GM12878 (cell line): Measurements from ENCODE around the gene LAMC3. TPM values are rescaled to one million over a fixed set of nuclear protein-coding genes. Genes with fewer than 3 reads are reported as not detected.

ENCODE experiments used
- ATAC-seq: fragments of 200-7000 bp; cut with Tn5 transposase; 3 replicates; pipeline ENCODE4 v1.9.1; 2020; ENCODE audit warnings: mild to moderate bottlenecking, moderate library complexity
- BruUV-seq: library from RNA; stranded (reverse); fragments of 400-500 nt; replicated peaks from 2 replicates; lab custom pipeline; 2021; lab: Mats Ljungman, UMichigan
- CTCF ChIA-PET: fragments of 300-600 bp; sonication (Branson Sonifier 250); formaldehyde crosslinking; extraction: SDS; loops from one replicate; lab custom pipeline; 2021; ENCODE audit warnings: inconsistent platforms; lab: Yijun Ruan, JAX
- POLR2A ChIA-PET: fragments of 350-600 bp; formaldehyde crosslinking; extraction: SDS; loops from one replicate; lab custom pipeline; 2021; ENCODE audit warnings: inconsistent platforms; lab: Charles Lee
- RAD21 ChIA-PET: fragments of 300-600 bp; sonication (Branson Sonifier 250); formaldehyde crosslinking; loops from one replicate; lab custom pipeline; 2023; ENCODE audit warnings: antibody characterized with exemption; ENCODE audit not compliant: unreplicated experiment; lab: Charles Lee
- SMC1A ChIA-PET: fragments of 300-600 bp; sonication (Branson Sonifier 250); formaldehyde crosslinking; loops from one replicate; lab custom pipeline; 2023; ENCODE audit not compliant: unreplicated experiment, uncharacterized antibody; lab: Charles Lee
- DNase-seq: peaks from one replicate; pipeline ENCODE4 v3.0.0-alpha.2; 2011; ENCODE audit warnings: low read depth, low spot score
- FAIRE-seq: peaks from 3 replicates; lab custom pipeline; 2011; peaks lifted over from hg19 to GRCh38; lab: Jason Lieb, UNC
- H2AFZ ChIP-seq: 2 replicates; pipeline ENCODE4 v1.6.0; 2011; ENCODE audit warnings: low read depth, low read length, control low read depth; ENCODE audit not compliant: control insufficient read depth
- H3K27ac ChIP-seq: 2 replicates; pipeline ENCODE4 v1.5.1; 2011; ENCODE audit warnings: control low read depth; ENCODE audit not compliant: control insufficient read depth, insufficient read depth
- H3K27me3 ChIP-seq, 2 experiments: replicated peaks in 1 of 2; 2 replicates each; pipeline versions ENCODE4 v1.6.0 to v1.6.1; 2011; ENCODE audit warnings: low read length in 1 of 2; ENCODE audit not compliant: control insufficient read depth in 2 of 2, insufficient read depth in 2 of 2
- H3K36me3 ChIP-seq, 2 experiments: 2 replicates each; pipeline ENCODE4 v1.5.1; 2011; ENCODE audit warnings: low read length in 1 of 2; ENCODE audit not compliant: control insufficient read depth in 2 of 2, insufficient read depth in 2 of 2
- H3K4me1 ChIP-seq: 2 replicates; pipeline ENCODE4 v1.6.1; 2011; ENCODE audit warnings: mild to moderate bottlenecking, low read length, moderate library complexity, mixed read lengths; ENCODE audit not compliant: control insufficient read depth, insufficient read depth
- H3K4me2 ChIP-seq: 2 replicates; pipeline ENCODE4 v1.6.0; 2011; ENCODE audit warnings: control low read depth; ENCODE audit not compliant: control insufficient read depth, insufficient read depth
- H3K4me3 ChIP-seq: fragments of 200-600 bp; sonication (generic); 2 replicates; pipeline ENCODE4 v1.5.1; 2016
- H3K79me2 ChIP-seq: 2 replicates; pipeline ENCODE4 v1.6.0; 2011; ENCODE audit warnings: low read length; ENCODE audit not compliant: control insufficient read depth, insufficient read depth
- H3K9ac ChIP-seq: 2 replicates; pipeline ENCODE4 v1.8.0; 2011; ENCODE audit warnings: low read length, control low read depth, mixed read lengths; ENCODE audit not compliant: control insufficient read depth, insufficient read depth
- H3K9me3 ChIP-seq: replicated peaks from 3 replicates; pipeline ENCODE4 v1.5.1; 2011; ENCODE audit warnings: mild to moderate bottlenecking, low read length; ENCODE audit not compliant: control insufficient read depth, insufficient read depth
- H4K20me1 ChIP-seq: 2 replicates; pipeline ENCODE4 v1.6.0; 2011; ENCODE audit not compliant: control insufficient read depth, insufficient read depth
- EGR1 ChIP-seq, 2 experiments: IDR thresholded peaks; 1 replicate in 1 of 2; 2 replicates in 1 of 2; pipeline ENCODE4 v1.6.1; 2011 to 2012; ENCODE audit warnings: low read depth in 2 of 2, low read length in 2 of 2, borderline replicate concordance in 1 of 2, mild to moderate bottlenecking in 1 of 2, moderate library complexity in 1 of 2
- ELK1 ChIP-seq: IDR thresholded peaks from 2 replicates; pipeline ENCODE4 v1.6.1; 2012; ENCODE audit warnings: low read depth, low read length, improper control_type of control experiment
- HDAC6 ChIP-seq: fragments of 200-600 bp; sonication (generic); IDR thresholded peaks from one replicate; pipeline ENCODE4 v1.8.0; 2017; ENCODE audit warnings: antibody characterized with exemption; ENCODE audit not compliant: unreplicated experiment
- IRF4 ChIP-seq: IDR thresholded peaks from 2 replicates; pipeline ENCODE4 v1.6.1; 2011; ENCODE audit warnings: low read depth, low read length
- MEF2A ChIP-seq: IDR thresholded peaks from 2 replicates; pipeline ENCODE4 v1.6.1; 2011; ENCODE audit warnings: low read depth, mild to moderate bottlenecking, low read length, moderate library complexity; ENCODE audit not compliant: insufficient read depth
- MXI1 ChIP-seq: fragments of 150-350 bp; IDR thresholded peaks from 2 replicates; pipeline ENCODE4 v1.6.1; 2011; ENCODE audit warnings: low read depth, mild to moderate bottlenecking, inconsistent platforms, low read length, improper control_type of control experiment
- SUZ12 ChIP-seq: fragments of 200-600 bp; sonication (generic); IDR thresholded peaks from one replicate; pipeline ENCODE4 v1.6.1; 2018; ENCODE audit warnings: antibody characterized with exemption, mild to moderate bottlenecking; ENCODE audit not compliant: unreplicated experiment
- YBX1 ChIP-seq: fragments of 450-650 bp; IDR thresholded peaks from 2 replicates; pipeline ENCODE4 v1.6.1; 2016; ENCODE audit warnings: antibody characterized with exemption
- WGBS: methylation state at CpG from one replicate; pipeline ENCODE4 v1.1.6; 2016; ENCODE audit warnings: low lambda C conversion rate; ENCODE audit not compliant: insufficient replicate concordance, insufficient coverage; ENCODE audit errors: missing lambda C conversion rate; 5-methylcytosine and 5-hydroxymethylcytosine counted together
- in situ Hi-C: fragments of 300-500 bp; cut with MboI; formaldehyde crosslinking; loops from 9 replicates; pipeline ENCODE4 v1.14.3; 2018; ENCODE audit warnings: mixed read lengths
- intact Hi-C: fragments of 100-400 bp; cut with micrococcal nuclease; formaldehyde crosslinking; loops from one replicate; pipeline ENCODE4 v1.14.2; 2022; ENCODE audit not compliant: unreplicated experiment
- polyA plus RNA-seq, 11 experiments: library from polyadenylated mRNA; depleted of rRNA in 4 of 11; unstranded in 6 of 11; stranded (reverse) in 5 of 11; fragments of >200 nt; fragmentation: Nextera tagmentation in 4 of 11; fragmentation: Illumina TruSeq in 1 of 11; extraction: Ambion mirVana in 4 of 11; extraction: Trizol in 1 of 11; gene quantifications; 1 replicate in 1 of 11; 2 replicates in 10 of 11; pipeline versions ENCODE4 v1.2.1 to v1.2.3, GENCODE V29; 2011 to 2016; ENCODE audit warnings: inconsistent platforms in 2 of 11, missing spikeins in 2 of 11, low read depth in 1 of 11
- total RNA-seq, 4 experiments: library from RNA; depleted of rRNA in 3 of 4; stranded (reverse); fragments of >200 nt in 3 of 4; fragmentation: Illumina TruSeq in 1 of 4; extraction: Trizol in 1 of 4; gene quantifications; 2 replicates each; pipeline versions ENCODE4 v1.2.1 to v1.2.3, GENCODE V29; 2013 to 2021

LAMC3 gene
- total and polyA plus RNA-seq, 10 of the 15 experiments (the other 5 are each of a cell fraction or from before 2014, with no cell fraction given), result under 0.01 to 0.08 TPM; not detected in 8

GRCh38 chr9:131096269-131097125 lies 87.5 kb downstream of the LAMC3 start, which contains the start of gene AIF1L:
TSS of gene AIF1L (plus strand) at chr9:131096531. CDS start at chr9:131096630, 99 bp downstream.
- SMC1A ChIA-PET, result no interaction called here
- POLR2A ChIA-PET, result no interaction called here
- no peak within 1 kb of the TSS for H3K4me3 ChIP-seq
- peak; percentile 30 for ATAC-seq
- H3K79me2 ChIP-seq, result no peaks in the 10 kb centered on the region
- no peak within 1 kb of the TSS for H2AFZ ChIP-seq
- TF ChIP-seq YBX1 (no peak), EGR1 (IDR thresholded peaks at IDR 0.05; ENCODE audit: borderline replicate concordance in 1 of 2, low read depth in 2 of 2, low read length in 2 of 2) (no peak), MXI1 (no peak), ELK1 (no peak), IRF4 (no peak), HDAC6 (peak; percentile 31), SUZ12 (peak; percentile 80), MEF2A (no peak)
- TF ChIP-seq, all 136 proteins: peak for 2
- WGBS, result 3% methylated on average over 72 of the region's 99 CpGs
- RAD21 ChIA-PET, result no interaction called here
- H4K20me1 ChIP-seq, result no peaks in the 10 kb centered on the region
- no peak within 1 kb of the TSS for H3K27ac ChIP-seq
- H3K27me3 ChIP-seq, result peaks cover 8 to 13% of the 10 kb centered on the region in 2 experiments; a peak in 3 of 4 replicates
- no peak within 1 kb of the TSS for H3K9ac ChIP-seq
- FAIRE-seq, result no peak
- no peaks in the 10 kb centered on the region for H3K36me3 ChIP-seq
- intact Hi-C loops, result no loop called here
- in situ Hi-C loops, result no loop called here
- no peak for DNase-seq
- no TSS peak for BruUV-seq
- CTCF ChIA-PET, result interaction anchor here (0.6 kb wide), 1 partner anchor 154 kb away, joined by 4 read pairs; no protein-coding TSS in a partner anchor
- H3K4me2 ChIP-seq, result peak within 1 kb of the TSS; percentile 42; the same call in 1 of the 2 replicates
- H3K9me3 ChIP-seq, result no peaks in the 10 kb centered on the region
- no peaks in the 10 kb centered on the region; the same call in 1 of the 2 replicates for H3K4me1 ChIP-seq
